SK-N-SH (cell line): ENCODE data around the gene WIPF2. TPM values are rescaled to one million over a fixed set of nuclear protein-coding genes. Genes with fewer than 3 reads are reported as not detected.

ENCODE experiments used
- CTCF ChIA-PET: fragments of 300-600, 350-600 bp; formaldehyde crosslinking; extraction: SDS; loops from one replicate; lab custom pipeline; 2021; lab: Yijun Ruan, JAX
- POLR2A ChIA-PET: fragments of 350-600 bp; sonication (Branson Sonifier 250); formaldehyde crosslinking; extraction: SDS; loops from one replicate; lab custom pipeline; 2020; ENCODE audit warnings: antibody characterized with exemption, inconsistent platforms; lab: Yijun Ruan, JAX
- DNase-seq: peaks from one replicate; pipeline ENCODE4 v3.0.0; 2012
- H2AFZ ChIP-seq: fragments of 200-600 bp; sonication (generic); 2 replicates; pipeline ENCODE4 v1.8.1; 2016; ENCODE audit warnings: antibody characterized with exemption, mild to moderate bottlenecking, low read depth
- H3F3A ChIP-seq: fragments of 200-600 bp; sonication (generic); replicated peaks from 2 replicates; pipeline ENCODE3; 2016; ENCODE audit warnings: antibody characterized with exemption, mild to moderate bottlenecking; ENCODE audit not compliant: insufficient read depth
- H3K27ac ChIP-seq, 2 experiments: fragments of 200-500 bp in 1 of 2; fragments of 200-600 bp in 1 of 2; sonication (Bioruptor generic) in 1 of 2; sonication (generic), shearing (Covaris generic) in 1 of 2; 2 replicates each; pipeline versions ENCODE4 v1.5.1 to v1.6.1; 2014 to 2016; ENCODE audit warnings: low read depth in 2 of 2, inconsistent platforms in 1 of 2, low read length in 1 of 2, mild to moderate bottlenecking in 1 of 2, mixed read lengths in 1 of 2
- H3K27me3 ChIP-seq: fragments of 200-600 bp; sonication (generic), shearing (Covaris generic); 2 replicates; pipeline ENCODE4 v1.6.1; 2016; ENCODE audit warnings: mixed run types; ENCODE audit not compliant: insufficient read depth
- H3K36me3 ChIP-seq, 2 experiments: fragments of 200-500 bp in 1 of 2; fragments of 200-600 bp in 1 of 2; sonication (Bioruptor generic) in 1 of 2; sonication (generic) in 1 of 2; replicated peaks in 1 of 2; 2 replicates each; pipeline versions ENCODE3 to v1.5.1; 2014 to 2016; ENCODE audit warnings: low read length in 1 of 2, mild to moderate bottlenecking in 1 of 2; ENCODE audit not compliant: insufficient read depth in 2 of 2, control insufficient read depth in 1 of 2
- H3K4me1 ChIP-seq, 2 experiments: fragments of 200-500 bp in 1 of 2; fragments of 200-600 bp in 1 of 2; sonication (Bioruptor generic) in 1 of 2; sonication (generic), shearing (Covaris generic) in 1 of 2; 2 replicates each; pipeline versions ENCODE4 v1.5.1 to v1.6.1; 2014 to 2016; ENCODE audit warnings: low read depth in 1 of 2, low read length in 1 of 2, mixed run types in 1 of 2; ENCODE audit not compliant: insufficient read depth in 2 of 2, control insufficient read depth in 1 of 2
- H3K4me2 ChIP-seq: fragments of 200-600 bp; sonication (generic), shearing (Covaris generic); 2 replicates; pipeline ENCODE4 v1.6.1; 2017; ENCODE audit warnings: mixed run types
- H3K4me3 ChIP-seq, 2 experiments: fragments of 200-500 bp in 1 of 2; fragments of 200-600 bp in 1 of 2; sonication (Bioruptor generic) in 1 of 2; sonication (generic), shearing (Covaris generic) in 1 of 2; 2 replicates each; pipeline versions ENCODE4 v1.5.1 to v1.8.1; 2014 to 2016; ENCODE audit warnings: low read depth in 2 of 2, inconsistent platforms in 1 of 2, low read length in 1 of 2, mild to moderate bottlenecking in 1 of 2, mixed read lengths in 1 of 2, moderate library complexity in 1 of 2
- H3K79me2 ChIP-seq: fragments of 200-600 bp; sonication (generic); 2 replicates; pipeline ENCODE4 v1.8.1; 2017; ENCODE audit warnings: mild to moderate bottlenecking; ENCODE audit not compliant: insufficient read depth
- H3K9ac ChIP-seq: fragments of 200-600 bp; sonication (generic); 2 replicates; pipeline ENCODE4 v1.6.1; 2017; ENCODE audit warnings: mixed run types
- H3K9me2 ChIP-seq: fragments of 200-600 bp; sonication (generic); 2 replicates; pipeline ENCODE4 v1.6.1; 2017; ENCODE audit warnings: mixed run types
- H3K9me3 ChIP-seq: fragments of 200-600 bp; sonication (generic); 2 replicates; pipeline ENCODE4 v1.6.1; 2017; ENCODE audit warnings: mixed run types, mild to moderate bottlenecking, moderate library complexity
- H4K20me1 ChIP-seq: fragments of 200-600 bp; sonication (generic); 2 replicates; pipeline ENCODE4 v1.6.1; 2017; ENCODE audit warnings: mild to moderate bottlenecking, mixed run types; ENCODE audit not compliant: insufficient read depth
- CHD2 ChIP-seq: fragments of 150-350 bp; IDR thresholded peaks from 2 replicates; pipeline ENCODE4 v1.6.1; 2018; ENCODE audit warnings: low read length; ENCODE audit not compliant: partially characterized antibody
- ELF1 ChIP-seq: IDR thresholded peaks from 2 replicates; pipeline ENCODE4 v1.4.0; 2012
- EZH2phosphoT487 ChIP-seq: fragments of 200-600 bp; sonication (generic); IDR thresholded peaks from 2 replicates; pipeline ENCODE4 v1.6.1; 2017; ENCODE audit warnings: low read depth, mixed run types, mild to moderate bottlenecking, antibody characterized with exemption, moderate library complexity, borderline replicate concordance
- FOSL2 ChIP-seq: IDR thresholded peaks from 2 replicates; pipeline ENCODE4 v1.4.0; 2012; ENCODE audit warnings: low read depth, mild to moderate bottlenecking, moderate library complexity, borderline replicate concordance
- FOXM1 ChIP-seq: IDR thresholded peaks from 2 replicates; pipeline ENCODE4 v1.4.0; 2012; ENCODE audit warnings: low read depth, mild to moderate bottlenecking
- GATA2 ChIP-seq: sonication (generic); formaldehyde crosslinking; IDR thresholded peaks from 2 replicates; pipeline ENCODE4 v1.5.0; 2020; ENCODE audit warnings: mild to moderate bottlenecking, missing genetic modification reagents
- JUND ChIP-seq: IDR thresholded peaks from 2 replicates; pipeline ENCODE4 v1.4.0; 2012
- MAX ChIP-seq: IDR thresholded peaks from 2 replicates; pipeline ENCODE4 v1.4.0; 2012; ENCODE audit warnings: low read depth
- MEF2A ChIP-seq: IDR thresholded peaks from 2 replicates; pipeline ENCODE4 v1.4.0; 2012; ENCODE audit warnings: low read depth, borderline replicate concordance
- NFIC ChIP-seq: IDR thresholded peaks from 2 replicates; pipeline ENCODE4 v1.4.0; 2012; ENCODE audit warnings: borderline replicate concordance
- NRF1 ChIP-seq: IDR thresholded peaks from 2 replicates; pipeline ENCODE4 v1.6.1; 2012; ENCODE audit warnings: low read depth, mild to moderate bottlenecking, low read length
- PBX3 ChIP-seq: IDR thresholded peaks from 2 replicates; pipeline ENCODE4; 2012
- POLR2AphosphoS5 ChIP-seq: IDR thresholded peaks from 2 replicates; pipeline ENCODE4 v1.6.1; 2012; ENCODE audit warnings: low read depth, low read length
- RAD21 ChIP-seq: IDR thresholded peaks from 2 replicates; pipeline ENCODE4 v1.6.1; 2012; ENCODE audit warnings: mild to moderate bottlenecking, low read length
- REST ChIP-seq: IDR thresholded peaks from 2 replicates; pipeline ENCODE4 v1.6.1; 2012; ENCODE audit warnings: mild to moderate bottlenecking, low read depth, low read length, moderate library complexity
- RFX5 ChIP-seq: IDR thresholded peaks from 2 replicates; pipeline ENCODE4 v1.6.1; 2012; ENCODE audit warnings: mild to moderate bottlenecking, improper control_type of control experiment, low read length
- SIN3A ChIP-seq: IDR thresholded peaks from 2 replicates; pipeline ENCODE4 v1.6.1; 2012; ENCODE audit warnings: low read depth, mild to moderate bottlenecking, low read length, moderate library complexity, borderline replicate concordance
- TAF1 ChIP-seq: IDR thresholded peaks from 2 replicates; pipeline ENCODE4 v1.6.1; 2012; ENCODE audit warnings: low read depth, mild to moderate bottlenecking, low read length, moderate library complexity, borderline replicate concordance
- USF1 ChIP-seq: IDR thresholded peaks from 2 replicates; pipeline ENCODE4 v1.4.0; 2012; ENCODE audit warnings: low read depth, borderline replicate concordance
- USF2 ChIP-seq: fragments of 150-350 bp; IDR thresholded peaks from 2 replicates; pipeline ENCODE4 v1.6.1; 2017; ENCODE audit warnings: antibody characterized with exemption, low read length, low read depth, borderline replicate concordance
- WGBS: methylation state at CpG from one replicate; pipeline ENCODE4 v1.1.6; 2017; ENCODE audit warnings: low lambda C conversion rate; 5-methylcytosine and 5-hydroxymethylcytosine counted together
- polyA plus RNA-seq, 3 experiments: library from polyadenylated mRNA; depleted of rRNA; stranded (reverse); fragments of >200 nt; gene quantifications; 2 replicates each; pipeline ENCODE4 v1.2.3, GENCODE V29; 2012

Gene WIPF2
- polyA plus RNA-seq, 1 of the 3 experiments (the other 2 are of a cell fraction), result 6.8 TPM

- H3K27me3 ChIP-seq, result no peaks in the 10 kb centered on the region
- no peaks in the 10 kb centered on the region for H3K9me3 ChIP-seq
- H3K36me3 ChIP-seq, result peaks cover 22 to 31% of the 10 kb centered on the region in 2 experiments
- peaks cover 17% of the 10 kb centered on the region for H3F3A ChIP-seq
- TF ChIP-seq FOSL2 (no peak), USF1 (no peak), TAF1 (no peak), RAD21 (no peak), ELF1 (no peak), REST (no peak), EZH2phosphoT487 (no peak), JUND (no peak), RFX5 (no peak), POLR2AphosphoS5 (no peak), MAX (no peak), GATA2 (no peak), MEF2A (no peak)
- no peak overlapping the region for H3K4me2 ChIP-seq
- no peaks in the 10 kb centered on the region for H4K20me1 ChIP-seq
- no peak overlapping the region for H3K4me3 ChIP-seq
- no peaks in the 10 kb centered on the region for H3K9me2 ChIP-seq
- no peak overlapping the region for H2AFZ ChIP-seq
- no peak overlapping the region for H3K27ac ChIP-seq
- 97% methylated on average over 2 of the region's 2 CpGs for WGBS
- no peak for DNase-seq
- CTCF ChIA-PET, result interaction anchor here (2.2 to 36.0 kb wide), 4 partner anchors 41 to 179 kb away, joined by 8 to 1706 read pairs (median 18); partner anchors contain the start of genes GJD3 and TOP2A
- peaks cover under 1 to 12% of the 10 kb centered on the region in 2 experiments; a peak in 2 of 4 replicates for H3K4me1 ChIP-seq
- POLR2A ChIA-PET, result no interaction called here
- H3K9ac ChIP-seq, result no peak overlapping the region
- H3K79me2 ChIP-seq, result no peaks in the 10 kb centered on the region
Measured at GRCh38 chr17:40297511-40297910, 78.4 kb downstream of the WIPF2 start.

- CTCF ChIA-PET, result interaction anchor here (0.8 to 36.0 kb wide), 8 partner anchors 8 to 235 kb away, joined by 3 to 1706 read pairs (median 8); partner anchors contain the start of gene GJD3
- Histone ChIP-seq H3K27me3 (no peaks in the 10 kb centered on the region), H3K79me2 (peaks cover 3% of the 10 kb centered on the region; the same call in 1 of the 2 replicates), H3K4me2 (no peak overlapping the region), H3F3A (peaks cover 28% of the 10 kb centered on the region), H3K9me3 (no peaks in the 10 kb centered on the region), H2AFZ (no peak overlapping the region), H4K20me1 (no peaks in the 10 kb centered on the region), H3K36me3 (peaks cover 18 to 25% of the 10 kb centered on the region in 2 experiments), H3K4me1 (peaks cover 11 to 19% of the 10 kb centered on the region in 2 experiments), H3K4me3 (no peak overlapping the region), H3K9ac (no peak overlapping the region), H3K27ac (peak overlapping the region; percentile 20 to 66; a peak in 2 of 4 replicates), H3K9me2 (no peaks in the 10 kb centered on the region)
- no peak for DNase-seq
- POLR2A ChIA-PET, result no interaction called here
- WGBS, result 27% methylated on average over 3 of the region's 3 CpGs
- no peak for TF ChIP-seq NRF1
- no peak for TF ChIP-seq FOXM1
- TF ChIP-seq CHD2, result no peak
- no peak for TF ChIP-seq FOSL2
- no peak for TF ChIP-seq SIN3A
- TF ChIP-seq NFIC, result no peak
- no peak for TF ChIP-seq USF2
- no peak for TF ChIP-seq USF1
- TF ChIP-seq ELF1, result no peak
- TF ChIP-seq JUND, result no peak
- peak; percentile 30; the same call in 1 of the 2 replicates for TF ChIP-seq MEF2A
- no peak for TF ChIP-seq PBX3
- TF ChIP-seq MAX, result 0 out of 2 replicates have a peak, but pooled peaks have one; percentile 19
Measured at GRCh38 chr17:40298726-40299125, 79.6 kb downstream of the WIPF2 start.
